Smooth muscle cell of bladder (primary cell): Measurements from ENCODE around the gene TET2. TPM values are rescaled to one million over a fixed set of nuclear protein-coding genes. Genes with fewer than 3 reads are reported as not detected.

ENCODE experiments used
- total RNA-seq: library from RNA; depleted of rRNA; stranded (reverse); fragments of >200 nt; gene quantifications from 2 replicates; pipeline ENCODE4 v1.2.3, GENCODE V29; 2014

TET2 gene
- total RNA-seq = 4.7 and 6.7 TPM in 2 replicates

DNA sequence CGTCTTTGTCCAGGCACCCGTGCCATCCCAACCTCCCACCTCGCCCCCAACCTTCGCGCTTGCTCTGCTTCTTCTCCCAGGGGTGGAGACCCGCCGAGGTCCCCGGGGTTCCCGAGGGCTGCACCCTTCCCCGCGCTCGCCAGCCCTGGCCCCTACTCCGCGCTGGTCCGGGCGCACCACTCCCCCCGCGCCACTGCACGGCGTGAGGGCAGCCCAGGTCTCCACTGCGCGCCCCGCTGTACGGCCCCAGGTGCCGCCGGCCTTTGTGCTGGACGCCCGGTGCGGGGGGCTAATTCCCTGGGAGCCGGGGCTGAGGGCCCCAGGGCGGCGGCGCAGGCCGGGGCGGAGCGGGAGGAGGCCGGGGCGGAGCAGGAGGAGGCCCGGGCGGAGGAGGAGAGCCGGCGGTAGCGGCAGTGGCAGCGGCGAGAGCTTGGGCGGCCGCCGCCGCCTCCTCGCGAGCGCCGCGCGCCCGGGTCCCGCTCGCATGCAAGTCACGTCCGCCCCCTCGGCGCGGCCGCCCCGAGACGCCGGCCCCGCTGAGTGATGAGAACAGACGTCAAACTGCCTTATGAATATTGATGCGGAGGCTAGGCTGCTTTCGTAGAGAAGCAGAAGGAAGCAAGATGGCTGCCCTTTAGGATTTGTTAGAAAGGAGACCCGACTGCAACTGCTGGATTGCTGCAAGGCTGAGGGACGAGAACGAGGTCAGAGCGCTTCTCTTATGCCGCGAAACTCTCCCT, at the start of gene TET2:
TET2 (plus strand) TSS at position 601 of the 740 bp plus-strand sequence. CDS start 87,067 bp downstream, outside the sequence.

